DMS153 (cell line): ENCODE data around the gene SMCO4.

Experiments used
- DNase-seq: peaks from one replicate; lab custom pipeline; 2025; lab: John Stamatoyannopoulos, UW

SMCO4 gene

GRCh38 chr11:93528757-93529645 is 14.2 kb downstream of the SMCO4 start:
- no peak for DNase-seq

- DNase-seq, result no peak
These were observed 14.9 kb downstream of the SMCO4 start for GRCh38 chr11:93528252-93528651.

GRCh38 chr11:93526641-93527583 is 16.3 kb downstream of the SMCO4 start:
- no peak for DNase-seq

DNA sequence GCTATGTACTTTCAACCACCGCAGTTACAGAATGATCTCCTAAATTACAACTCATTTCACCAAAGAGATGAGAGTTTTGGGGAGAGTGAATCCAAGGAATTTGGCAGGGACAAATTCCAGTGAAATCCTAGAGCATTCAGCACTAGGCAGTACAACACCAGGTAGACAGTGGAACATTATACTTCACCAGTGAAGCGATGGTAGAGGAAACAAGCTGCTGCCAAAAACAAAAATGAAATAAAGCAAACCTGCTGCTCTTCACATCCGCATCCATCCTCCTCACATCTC is 16.9 kb downstream of the SMCO4 start:
- DNase-seq, result no peak

- DNase-seq, result no peak
These were observed 17.4 kb downstream of the SMCO4 start for GRCh38 chr11:93525601-93526345.

DNA sequence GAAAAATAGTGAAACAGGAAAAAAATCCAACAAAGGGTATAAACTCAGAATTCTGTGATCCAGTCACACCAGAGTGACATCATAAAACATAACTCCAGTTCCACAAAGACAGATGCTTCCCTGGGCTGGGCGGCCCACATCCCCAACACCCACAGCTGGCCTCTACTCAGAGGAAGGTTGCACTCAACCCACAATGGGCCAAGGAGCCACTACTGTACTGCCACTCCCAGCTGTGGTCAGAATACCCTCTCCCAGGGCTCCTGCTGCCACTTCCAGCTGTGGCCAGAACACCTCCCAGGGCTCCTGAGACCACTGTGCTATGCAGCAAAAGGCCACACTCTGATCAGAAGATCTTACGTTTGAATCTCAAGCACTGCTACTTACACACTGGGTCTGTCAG is 18.3 kb downstream of the SMCO4 start:
- no peak for DNase-seq

GRCh38 chr11:93524173-93524536 is 19.0 kb downstream of the SMCO4 start:
- no peak for DNase-seq

GRCh38 chr11:93520726-93521509 is 22.3 kb downstream of the SMCO4 start:
- no peak for DNase-seq

GRCh38 chr11:93519179-93519578 is 24.0 kb downstream of the SMCO4 start:
- DNase-seq, result peak; percentile 77

DNA sequence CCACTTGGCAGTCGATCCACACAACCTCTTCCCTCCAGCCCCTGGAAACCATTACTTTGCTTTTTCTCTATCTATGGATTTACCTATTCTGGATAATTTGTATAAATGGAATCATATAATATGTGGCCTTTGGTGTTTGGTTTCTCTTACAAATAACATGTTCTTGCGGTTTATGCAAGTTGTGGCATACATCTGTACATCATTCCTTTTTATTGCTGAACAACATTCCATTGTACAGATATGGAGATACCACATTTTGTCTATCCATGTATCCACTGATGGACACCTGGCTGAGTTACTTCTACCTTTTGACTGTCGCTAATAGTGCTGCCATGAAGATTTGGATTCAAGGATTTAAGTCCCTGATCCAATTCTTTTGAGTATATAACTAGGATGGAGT is 25.1 kb downstream of the SMCO4 start:
- DNase-seq, result no peak

DNA sequence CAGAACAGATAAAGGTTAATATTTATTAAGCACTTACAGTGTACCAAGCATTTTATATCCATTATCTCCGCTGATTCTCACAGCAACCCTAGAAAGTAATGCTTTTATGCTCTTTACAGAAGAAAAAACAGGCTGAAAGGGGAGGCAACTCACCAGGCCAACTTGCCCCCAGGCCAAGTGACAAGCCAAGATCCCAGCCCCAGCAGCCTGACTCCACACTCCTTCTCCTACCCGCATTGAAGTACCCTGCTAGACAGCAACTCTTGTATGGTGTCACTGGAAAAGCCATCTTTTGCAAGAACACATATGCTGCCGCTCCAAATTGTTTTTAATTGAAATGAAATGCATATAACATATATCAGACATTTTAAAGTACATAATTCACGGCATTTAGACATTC is 25.6 kb downstream of the SMCO4 start:
- DNase-seq, result no peak

- DNase-seq, result no peak
These were observed 26.1 kb downstream of the SMCO4 start for GRCh38 chr11:93517041-93517440.

- no peak for DNase-seq
These were observed 27.7 kb downstream of the SMCO4 start for GRCh38 chr11:93515441-93516025.

DNA sequence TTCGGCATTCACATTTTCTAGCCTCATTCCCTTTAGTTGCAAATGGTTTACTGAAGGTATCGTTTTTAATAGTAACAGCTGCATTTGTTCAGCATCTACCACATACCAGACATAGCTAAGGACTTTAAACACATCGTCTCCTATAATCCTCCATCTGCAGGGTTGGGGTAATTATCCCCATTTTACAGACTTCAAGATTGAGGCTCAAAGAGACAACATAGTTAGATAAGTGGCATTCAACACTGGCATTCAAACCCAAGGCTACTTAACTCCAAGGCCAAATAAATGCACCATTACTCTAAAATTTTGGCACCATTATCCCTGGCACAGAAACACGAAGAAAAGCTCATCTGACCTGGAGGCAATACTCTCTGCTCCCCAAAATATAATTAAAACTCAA is 28.5 kb downstream of the SMCO4 start:
- DNase-seq, result no peak

DNA sequence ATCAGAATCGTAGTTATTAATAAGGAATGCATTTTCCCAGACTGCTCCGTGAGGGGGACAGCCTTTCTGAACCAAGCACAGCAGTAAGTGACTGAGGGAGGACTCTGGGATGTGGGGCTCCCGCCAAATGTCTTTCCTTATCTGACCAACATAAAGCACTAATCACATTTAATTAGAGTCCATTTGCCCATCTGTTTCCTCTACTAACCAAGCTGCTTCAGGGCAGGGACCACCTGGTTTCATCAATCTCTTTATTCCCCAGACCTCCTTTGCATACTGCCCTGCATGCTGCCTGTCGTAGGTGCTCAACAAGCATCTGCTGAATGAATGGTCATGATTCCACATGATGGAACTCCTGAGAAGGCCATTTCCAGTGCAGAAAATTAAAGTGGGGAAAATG is 29.4 kb downstream of the SMCO4 start:
- no peak for DNase-seq

DNA sequence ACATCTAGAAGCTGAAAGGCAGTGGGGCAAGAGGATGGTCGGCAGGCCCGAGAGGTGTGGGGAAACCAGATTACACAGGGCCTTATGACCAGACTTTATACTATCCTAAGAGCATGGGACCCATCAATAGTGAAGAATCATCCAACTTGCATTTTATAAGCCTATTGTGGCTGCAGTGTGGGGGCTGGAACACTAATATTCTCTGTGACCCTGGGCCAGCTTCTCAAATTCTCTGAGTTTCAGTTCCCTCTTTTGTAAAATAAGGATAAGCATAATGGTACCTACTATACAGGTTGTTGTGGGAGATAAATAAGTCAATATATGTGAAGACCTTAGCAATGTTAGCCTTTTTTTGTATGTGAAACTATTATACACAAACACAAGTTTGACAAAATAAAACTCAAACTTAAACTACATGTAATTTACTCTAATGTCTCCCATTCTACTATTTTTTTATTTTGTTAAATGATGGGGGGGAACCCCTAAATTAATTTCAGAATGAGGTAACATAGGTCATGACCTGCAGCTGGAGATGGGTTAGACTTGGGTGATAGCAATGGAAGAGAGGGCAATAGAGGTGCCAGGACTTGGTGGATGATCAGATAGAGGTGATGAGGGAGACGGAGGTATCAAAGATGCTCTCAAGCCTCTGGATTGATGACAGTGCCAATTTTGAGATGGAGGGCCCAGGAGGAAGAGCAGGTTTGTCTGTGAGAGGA is 30.1 kb downstream of the SMCO4 start:
- no peak for DNase-seq

DNA sequence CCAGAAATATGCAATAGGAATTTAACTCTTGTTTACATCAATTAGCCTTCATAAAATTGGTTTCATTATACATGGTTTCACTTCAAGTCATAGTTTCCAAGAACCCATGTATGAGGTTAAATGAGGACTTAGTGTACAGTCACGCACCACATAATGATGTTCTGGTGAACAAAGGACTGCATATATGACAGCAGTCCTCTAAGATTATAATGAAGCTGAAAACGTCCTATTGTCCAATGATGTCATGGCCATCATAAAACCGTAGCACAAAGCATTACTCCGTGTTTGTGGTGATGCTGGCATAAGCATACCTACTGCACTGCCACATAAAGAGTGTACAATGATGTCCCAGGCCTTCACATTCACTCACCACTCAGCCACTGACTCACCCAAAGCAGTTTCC is 31.1 kb downstream of the SMCO4 start:
- DNase-seq, result no peak

GRCh38 chr11:93510196-93510873 is 32.9 kb downstream of the SMCO4 start:
- DNase-seq, result no peak

- DNase-seq, result no peak
These were observed 35.7 kb downstream of the SMCO4 start for GRCh38 chr11:93507517-93507916.

DNA sequence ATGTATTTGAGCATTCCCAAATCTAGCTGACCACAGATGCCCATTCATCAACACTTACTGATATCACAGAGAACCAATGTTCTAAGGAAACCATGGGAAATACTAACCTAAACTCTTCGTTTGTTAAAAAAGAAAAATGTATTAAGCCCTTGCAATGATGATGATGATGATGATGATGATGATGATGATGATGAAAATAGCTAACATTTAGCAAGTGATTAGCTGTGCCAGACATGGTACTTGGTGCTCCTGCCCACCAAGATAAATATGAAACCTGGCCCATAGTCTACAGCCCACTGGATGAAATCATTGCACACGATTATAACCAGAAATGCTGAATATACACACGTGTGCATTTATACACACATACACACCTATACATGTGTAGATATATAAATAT is 37.5 kb downstream of the SMCO4 start:
- no peak for DNase-seq
